WTC11 (cell line): Measurements from ENCODE around the gene TMEM236. TPM values are rescaled to one million over a fixed set of nuclear protein-coding genes. Genes with fewer than 3 reads are reported as not detected.

Experiments
- ATAC-seq: fragments of 200-7000 bp; cut with Tn5 transposase; 2 replicates; pipeline ENCODE4 v1.10.0; 2021; ENCODE audit warnings: mild to moderate bottlenecking, moderate library complexity
- CTCF ChIA-PET: fragments of 300-600 bp; sonication (Branson Sonifier 250); formaldehyde crosslinking; loops from one replicate; lab custom pipeline; 2021; ENCODE audit warnings: antibody characterized with exemption; lab: Charles Lee
- POLR2A ChIA-PET: fragments of 350-600 bp; sonication (Branson Sonifier 250); formaldehyde crosslinking; loops from one replicate; lab custom pipeline; 2021; ENCODE audit warnings: antibody characterized with exemption; lab: Charles Lee
- DNase-seq: peaks from one replicate; pipeline ENCODE4 v3.0.0; 2021; ENCODE audit warnings: low spot score
- H3K27ac Mint-ChIP-seq: 2 replicates; pipeline ENCODE4 v1.8.0; 2021; ENCODE audit warnings: mixed read lengths
- H3K27me3 Mint-ChIP-seq: 2 replicates; pipeline ENCODE4 v1.8.0; 2021; ENCODE audit warnings: low read depth, mild to moderate bottlenecking, moderate library complexity, mixed read lengths
- H3K36me3 Mint-ChIP-seq: 2 replicates; pipeline ENCODE4 v1.8.0; 2021; ENCODE audit warnings: mixed read lengths
- H3K4me1 Mint-ChIP-seq: 2 replicates; pipeline ENCODE4 v1.8.0; 2022; ENCODE audit warnings: mixed read lengths
- H3K4me3 Mint-ChIP-seq: 2 replicates; pipeline ENCODE4 v1.8.0; 2021; ENCODE audit warnings: mild to moderate bottlenecking, moderate library complexity, mixed read lengths
- H3K9me3 Mint-ChIP-seq: 2 replicates; pipeline ENCODE4 v1.8.0; 2021; ENCODE audit warnings: mixed read lengths
- ATF1 ChIP-seq: sonication (generic); formaldehyde crosslinking; IDR thresholded peaks from 2 replicates; pipeline ENCODE4 v1.8.1; 2023; ENCODE audit warnings: mild to moderate bottlenecking, moderate library complexity, missing genetic modification reagents
- CREB1 ChIP-seq: sonication (generic); formaldehyde crosslinking; IDR thresholded peaks from 2 replicates; pipeline ENCODE4 v1.8.0; 2023; ENCODE audit warnings: mild to moderate bottlenecking, missing genetic modification reagents
- CREM ChIP-seq: sonication (generic); formaldehyde crosslinking; IDR thresholded peaks from 2 replicates; pipeline ENCODE4 v1.8.1; 2022; ENCODE audit warnings: mild to moderate bottlenecking, missing genetic modification reagents, moderate library complexity
- CTCF ChIP-seq: fragments of 200-600 bp; IDR thresholded peaks from 2 replicates; pipeline ENCODE4 v1.8.0; 2022; ENCODE audit warnings: antibody characterized with exemption
- ELF4 ChIP-seq: sonication (generic); formaldehyde crosslinking; IDR thresholded peaks from 2 replicates; pipeline ENCODE4 v1.8.1; 2022; ENCODE audit warnings: low read depth, mild to moderate bottlenecking, moderate library complexity, missing genetic modification reagents
- ERG ChIP-seq: fragments of 250-450 bp; sonication (Bioruptor Pico); IDR thresholded peaks from 2 replicates; pipeline ENCODE4 v1.8.0; 2021; ENCODE audit warnings: mild to moderate bottlenecking
- FOXJ3 ChIP-seq: sonication (generic); formaldehyde crosslinking; IDR thresholded peaks from 2 replicates; pipeline ENCODE4 v1.9.0; 2021; ENCODE audit warnings: missing genetic modification reagents, mild to moderate bottlenecking, borderline replicate concordance
- GRHL2 ChIP-seq: fragments of 250-450 bp; sonication (Bioruptor Pico); IDR thresholded peaks from 2 replicates; pipeline ENCODE4 v1.8.0; 2022; ENCODE audit warnings: mild to moderate bottlenecking, moderate library complexity; ENCODE audit not compliant: insufficient replicate concordance, severe bottlenecking
- HMGA2 ChIP-seq: fragments of 250-450 bp; sonication (Bioruptor Pico); IDR thresholded peaks from 2 replicates; pipeline ENCODE4 v1.4.0; 2021; ENCODE audit warnings: mild to moderate bottlenecking, moderate library complexity
- HMGXB4 ChIP-seq: sonication (generic); formaldehyde crosslinking; IDR thresholded peaks from 2 replicates; pipeline ENCODE4 v1.8.1; 2023; ENCODE audit warnings: mild to moderate bottlenecking, moderate library complexity, missing genetic modification reagents
- IRF1 ChIP-seq: sonication (generic); formaldehyde crosslinking; IDR thresholded peaks from 2 replicates; pipeline ENCODE4 v1.8.0; 2023; ENCODE audit warnings: missing genetic modification reagents
- JAZF1 ChIP-seq: fragments of 250-450 bp; sonication (Bioruptor Pico); IDR thresholded peaks from 2 replicates; pipeline ENCODE4 v1.9.0; 2021; ENCODE audit warnings: moderate library complexity, mild to moderate bottlenecking, inconsistent platforms
- NFYB ChIP-seq: sonication (generic); formaldehyde crosslinking; conservative IDR thresholded peaks from 2 replicates; pipeline ENCODE4 v1.8.0; 2022; ENCODE audit warnings: low read depth, missing genetic modification reagents
- NR3C1 ChIP-seq: sonication (generic); formaldehyde crosslinking; conservative IDR thresholded peaks from 2 replicates; pipeline ENCODE4 v1.8.1; 2023; ENCODE audit warnings: low read depth, mild to moderate bottlenecking, missing genetic modification reagents
- PRRX2 ChIP-seq: fragments of 250-450 bp; sonication (Bioruptor Pico); IDR thresholded peaks from 2 replicates; pipeline ENCODE4 v1.8.0; 2021; ENCODE audit warnings: mild to moderate bottlenecking
- RELA ChIP-seq: sonication (generic); formaldehyde crosslinking; IDR thresholded peaks from 2 replicates; pipeline ENCODE4 v1.8.1; 2022; ENCODE audit warnings: missing genetic modification reagents, mild to moderate bottlenecking, borderline replicate concordance
- SMAD3 ChIP-seq: sonication (generic); formaldehyde crosslinking; IDR thresholded peaks from 2 replicates; pipeline ENCODE4 v1.8.0; 2022; ENCODE audit warnings: missing genetic modification reagents, mild to moderate bottlenecking, borderline replicate concordance
- SMAD4 ChIP-seq: sonication (generic); formaldehyde crosslinking; IDR thresholded peaks from 2 replicates; pipeline ENCODE4 v1.8.0; 2022; ENCODE audit warnings: mild to moderate bottlenecking, missing genetic modification reagents
- SP1 ChIP-seq: sonication (generic); formaldehyde crosslinking; conservative IDR thresholded peaks from 2 replicates; pipeline ENCODE4 v1.8.1; 2022; ENCODE audit warnings: missing genetic modification reagents
- USF2 ChIP-seq: sonication (generic); formaldehyde crosslinking; IDR thresholded peaks from 2 replicates; pipeline ENCODE4 v1.8.1; 2023; ENCODE audit warnings: mild to moderate bottlenecking, missing genetic modification reagents, moderate library complexity
- ZNF138 ChIP-seq: sonication (generic); formaldehyde crosslinking; conservative IDR thresholded peaks from 2 replicates; pipeline ENCODE4 v1.8.1; 2022; ENCODE audit warnings: mild to moderate bottlenecking, moderate library complexity, missing genetic modification reagents
- ZNF219 ChIP-seq: sonication (generic); formaldehyde crosslinking; IDR thresholded peaks from 2 replicates; pipeline ENCODE4 v1.8.0; 2023; ENCODE audit warnings: missing genetic modification reagents, mild to moderate bottlenecking, borderline replicate concordance
- ZNF281 ChIP-seq: sonication (generic); formaldehyde crosslinking; IDR thresholded peaks from 2 replicates; pipeline ENCODE4 v1.8.0; 2023; ENCODE audit warnings: mild to moderate bottlenecking, missing genetic modification reagents
- ZSCAN18 ChIP-seq: fragments of 250-450 bp; sonication (Bioruptor Pico); IDR thresholded peaks from 2 replicates; pipeline ENCODE4 v2.1.2; 2022; ENCODE audit warnings: mild to moderate bottlenecking, moderate library complexity
- total RNA-seq: library from RNA; stranded (reverse); gene quantifications from 3 replicates; pipeline ENCODE4 v1.2.3, GENCODE V29; 2021

The TMEM236 gene
- total RNA-seq, 1 experiment from 2014 or later = 0.04 TPM

- Mint-ChIP-seq H3K27me3 (no peaks in the 10 kb centered on the region), H3K4me1 (peaks cover 5% of the 10 kb centered on the region), H3K4me3 (no peak overlapping the region), H3K27ac (no peak overlapping the region), H3K36me3 (no peaks in the 10 kb centered on the region), H3K9me3 (no peaks in the 10 kb centered on the region)
- TF ChIP-seq PRRX2 (CRISPR knock-in tag) = no peak
- no peak for TF ChIP-seq SP1
- TF ChIP-seq IRF1 = no peak
- TF ChIP-seq ZNF138 (CRISPR knock-in tag) = no peak
- no peak for TF ChIP-seq FOXJ3 (CRISPR knock-in tag)
- no peak for TF ChIP-seq SMAD4 (CRISPR knock-in tag)
- TF ChIP-seq ERG (CRISPR knock-in tag) = no peak
- no peak for TF ChIP-seq NR3C1 (CRISPR knock-in tag)
- TF ChIP-seq GRHL2 (CRISPR knock-in tag) = no peak
- TF ChIP-seq HMGA2 = no peak
- TF ChIP-seq ELF4 = no peak
- no peak for TF ChIP-seq CREM (CRISPR knock-in tag)
- TF ChIP-seq NFYB = no peak
- TF ChIP-seq SMAD3 (CRISPR knock-in tag) = no peak
- no peak for TF ChIP-seq HMGXB4 (CRISPR knock-in tag)
- TF ChIP-seq CTCF = no peak
- TF ChIP-seq JAZF1 (CRISPR knock-in tag) = no peak
- no peak for TF ChIP-seq ZSCAN18
- CTCF ChIA-PET = interaction anchor here (3.3 kb wide), 1 partner anchor 12 kb away, joined by 11 read pairs; no protein-coding TSS in a partner anchor
- no peak for ATAC-seq
- POLR2A ChIA-PET = no interaction called here
- no peak for DNase-seq
Measured at GRCh38 chr10:17789396-17789795, 37.4 kb downstream of the TMEM236 start.

GRCh38 chr10:17790651-17791050 is 38.6 kb downstream of the TMEM236 start:
- POLR2A ChIA-PET = no interaction called here
- Mint-ChIP-seq H3K9me3 (peaks cover 4% of the 10 kb centered on the region), H3K27me3 (no peaks in the 10 kb centered on the region)
- TF ChIP-seq CREM (CRISPR knock-in tag) (no peak), USF2 (CRISPR knock-in tag) (no peak), ZNF281 (CRISPR knock-in tag) (no peak), CTCF (no peak), ATF1 (CRISPR knock-in tag) (no peak), SMAD4 (CRISPR knock-in tag) (no peak), CREB1 (no peak), RELA (CRISPR knock-in tag) (no peak), PRRX2 (CRISPR knock-in tag) (no peak), ZNF219 (no peak)

More at GRCh38 chr10:17790651-17791050, 38.6 kb downstream of the TMEM236 start:
- no peak overlapping the region for H3K27ac Mint-ChIP-seq
- ATAC-seq = no peak
- no peak for DNase-seq
- H3K4me3 Mint-ChIP-seq = no peak overlapping the region
- CTCF ChIA-PET = interaction anchor here (0.8 to 3.2 kb wide), 2 partner anchors 9 to 11 kb away, joined by 3 to 17 read pairs; no protein-coding TSS in a partner anchor
- H3K36me3 Mint-ChIP-seq = no peaks in the 10 kb centered on the region
- H3K4me1 Mint-ChIP-seq = peaks cover 5% of the 10 kb centered on the region
